ENCODE data around the gene FRMD4A. TPM values are rescaled to one million over a fixed set of nuclear protein-coding genes. Genes with fewer than 3 reads are reported as not detected.

The FRMD4A gene
- total and polyA plus RNA-seq, 7 donors, result 2.9 to 9.1 (median 6.2) TPM

- 81 to 82% (median 82%) methylated on average over 1 of the region's 1 CpG for WGBS, 3 donors
- intact Hi-C loops (cut with DNase I), result no loop called here
- Histone ChIP-seq H3K4me3 (no peak overlapping the region), H3K9me3 (peaks cover 3% of the 10 kb centered on the region), H3K4me1 (no peaks in the 10 kb centered on the region), H3K27me3 (ENCODE audit: insufficient read depth in 3 of 3, low read length in 2 of 3) (peaks cover 0 to 2% (median 0%) of the 10 kb centered on the region in 3 donors), H3K36me3 (ENCODE audit: insufficient read depth in 1 of 2, low read depth in 1 of 2) (no peaks in the 10 kb centered on the region), H3K27ac (no peak overlapping the region)
- TF ChIP-seq, protein P1, sequence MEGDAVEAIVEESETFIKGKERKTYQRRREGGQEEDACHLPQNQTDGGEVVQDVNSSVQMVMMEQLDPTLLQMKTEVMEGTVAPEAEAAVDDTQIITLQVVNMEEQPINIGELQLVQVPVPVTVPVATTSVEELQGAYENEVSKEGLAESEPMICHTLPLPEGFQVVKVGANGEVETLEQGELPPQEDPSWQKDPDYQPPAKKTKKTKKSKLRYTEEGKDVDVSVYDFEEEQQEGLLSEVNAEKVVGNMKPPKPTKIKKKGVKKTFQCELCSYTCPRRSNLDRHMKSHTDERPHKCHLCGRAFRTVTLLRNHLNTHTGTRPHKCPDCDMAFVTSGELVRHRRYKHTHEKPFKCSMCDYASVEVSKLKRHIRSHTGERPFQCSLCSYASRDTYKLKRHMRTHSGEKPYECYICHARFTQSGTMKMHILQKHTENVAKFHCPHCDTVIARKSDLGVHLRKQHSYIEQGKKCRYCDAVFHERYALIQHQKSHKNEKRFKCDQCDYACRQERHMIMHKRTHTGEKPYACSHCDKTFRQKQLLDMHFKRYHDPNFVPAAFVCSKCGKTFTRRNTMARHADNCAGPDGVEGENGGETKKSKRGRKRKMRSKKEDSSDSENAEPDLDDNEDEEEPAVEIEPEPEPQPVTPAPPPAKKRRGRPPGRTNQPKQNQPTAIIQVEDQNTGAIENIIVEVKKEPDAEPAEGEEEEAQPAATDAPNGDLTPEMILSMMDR (IDR thresholded peaks at IDR 0.05), result no peak
- ATAC-seq (no peak), DNase-seq (no peak)
Measured at GRCh38 chr10:14111208-14111607, 219.5 kb downstream of the FRMD4A start.

- Histone ChIP-seq H3K9me3 (peaks cover 3% of the 10 kb centered on the region), H3K4me1 (no peaks in the 10 kb centered on the region), H3K27me3 (ENCODE audit: insufficient read depth in 3 of 3, low read length in 2 of 3) (no peaks in the 10 kb centered on the region), H3K27ac (no peak overlapping the region), H3K4me3 (no peak overlapping the region), H3K36me3 (ENCODE audit: insufficient read depth in 1 of 2, low read depth in 1 of 2) (no peaks in the 10 kb centered on the region)
- ATAC-seq (no peak), DNase-seq (no peak)
- intact Hi-C loops (cut with DNase I), result no loop called here
- TF ChIP-seq, protein P1 (IDR thresholded peaks at IDR 0.05), result no peak
- 93 to 97% (median 96%) methylated on average over 3 of the region's 3 CpGs for WGBS, 3 donors
Measured at GRCh38 chr10:14106828-14107227, 223.9 kb downstream of the FRMD4A start.

GRCh38 chr10:14102056-14102455 is 228.7 kb downstream of the FRMD4A start:
- intact Hi-C loops (cut with DNase I), result no loop called here
- peaks cover under 1% of the 10 kb centered on the region for H3K9me3 ChIP-seq
- H3K27me3 ChIP-seq (ENCODE audit: insufficient read depth in 3 of 3, low read length in 2 of 3), result no peaks in the 10 kb centered on the region
- no peaks in the 10 kb centered on the region for H3K4me1 ChIP-seq
- DNase-seq (no peak), ATAC-seq (no peak)
- no peak overlapping the region for H3K4me3 ChIP-seq
- TF ChIP-seq, protein P1 (IDR thresholded peaks at IDR 0.05), result no peak
- WGBS, 3 donors, result 73 to 88% (median 74%) methylated on average over 8 of the region's 8 CpGs
- no peak overlapping the region for H3K27ac ChIP-seq
- no peaks in the 10 kb centered on the region for H3K36me3 ChIP-seq (ENCODE audit: insufficient read depth in 1 of 2, low read depth in 1 of 2)

DNA sequence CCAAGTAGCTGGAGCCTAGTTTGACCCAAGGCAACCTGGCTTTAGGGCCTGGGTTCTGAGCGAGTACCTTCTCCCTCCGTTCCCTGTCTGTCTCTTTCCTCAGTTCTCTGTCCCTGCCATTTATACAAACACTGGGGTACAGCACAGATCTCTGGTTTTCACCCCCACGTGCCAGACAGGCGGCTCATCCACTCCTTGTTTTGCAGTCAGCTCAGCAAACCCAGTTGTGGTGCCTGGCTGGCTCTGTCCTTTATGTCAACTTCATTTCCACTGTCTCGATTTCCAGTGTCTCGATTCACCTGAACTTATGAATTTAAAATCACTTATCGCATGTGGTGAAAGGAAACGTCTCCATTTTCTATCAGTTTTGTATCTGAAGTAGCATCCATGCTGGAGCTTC is 230.8 kb downstream of the FRMD4A start:
- Histone ChIP-seq H3K27ac (no peak overlapping the region), H3K36me3 (ENCODE audit: insufficient read depth in 1 of 2, low read depth in 1 of 2) (no peaks in the 10 kb centered on the region), H3K4me1 (no peaks in the 10 kb centered on the region), H3K9me3 (no peaks in the 10 kb centered on the region), H3K27me3 (ENCODE audit: insufficient read depth in 3 of 3, low read length in 2 of 3) (no peaks in the 10 kb centered on the region), H3K4me3 (no peak overlapping the region)
- 69 to 81% (median 75%) methylated on average over 8 of the region's 8 CpGs for WGBS, 3 donors
- TF ChIP-seq, protein P1 (IDR thresholded peaks at IDR 0.05), result no peak
- no peak for ATAC-seq
- intact Hi-C loops (cut with DNase I), result no loop called here
- DNase-seq, result no peak

All from psoas muscle (tissue), 8 donors.